Ishikawa (cell line): Measurements from ENCODE around the gene IL22RA2.

Experiments used
- RAD21 ChIP-seq: IDR thresholded peaks from 2 replicates; pipeline ENCODE4 v1.6.1; 2012; ENCODE audit warnings: low read depth
- TEAD4 ChIP-seq: IDR thresholded peaks from 2 replicates; pipeline ENCODE4 v1.6.1; 2012

DNA sequence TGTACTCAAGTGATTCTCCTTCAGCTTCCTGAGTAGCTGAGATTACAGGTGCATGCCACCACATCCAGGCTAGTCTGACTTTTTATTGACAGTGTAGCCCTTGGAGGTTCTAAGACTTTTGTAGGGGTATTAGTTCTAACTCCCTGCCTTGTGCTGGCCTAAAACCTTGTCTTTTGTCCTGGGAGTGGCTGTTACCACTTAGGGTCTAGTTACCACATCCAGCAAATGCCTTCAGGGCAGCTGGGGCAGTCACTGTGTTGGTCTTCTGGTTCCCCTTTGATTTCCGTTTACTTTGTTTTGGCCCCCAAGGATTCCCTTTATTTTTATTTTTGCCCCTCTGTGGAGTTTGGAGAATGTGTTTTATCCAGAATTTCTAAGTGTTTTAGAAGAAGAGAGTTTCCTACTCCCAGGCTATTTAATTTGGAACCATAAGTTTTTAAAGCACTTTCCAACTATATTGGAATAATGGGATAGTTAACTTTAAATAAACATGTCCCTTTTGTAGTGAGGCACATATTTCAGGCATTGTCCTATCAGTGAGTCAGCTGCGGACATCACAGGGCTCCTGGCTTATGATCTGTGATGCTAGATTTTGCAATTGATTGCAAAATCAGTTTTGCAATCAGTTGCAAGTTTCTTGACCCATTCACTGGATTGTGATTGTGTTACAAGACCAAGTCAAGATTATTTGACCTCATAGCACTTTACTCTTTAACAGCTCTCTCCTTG is 25.0 kb downstream of the IL22RA2 start:
- no peak for TF ChIP-seq TEAD4
- TF ChIP-seq RAD21 = no peak
